AG09319 (cell line): Measurements from ENCODE around the gene BTBD9.

Experiments used
- DNase-seq: peaks from one replicate; pipeline ENCODE4 v3.0.0-alpha.2; 2010; ENCODE audit warnings: low read depth; ENCODE audit errors: extremely low read depth
- TF ChIP-seq, protein P1 (sequence below): IDR thresholded peaks from 2 replicates; pipeline ENCODE4 v1.5.1; 2011; ENCODE audit warnings: low read depth, mild to moderate bottlenecking, inconsistent platforms, low read length, moderate library complexity

The BTBD9 gene

DNA sequence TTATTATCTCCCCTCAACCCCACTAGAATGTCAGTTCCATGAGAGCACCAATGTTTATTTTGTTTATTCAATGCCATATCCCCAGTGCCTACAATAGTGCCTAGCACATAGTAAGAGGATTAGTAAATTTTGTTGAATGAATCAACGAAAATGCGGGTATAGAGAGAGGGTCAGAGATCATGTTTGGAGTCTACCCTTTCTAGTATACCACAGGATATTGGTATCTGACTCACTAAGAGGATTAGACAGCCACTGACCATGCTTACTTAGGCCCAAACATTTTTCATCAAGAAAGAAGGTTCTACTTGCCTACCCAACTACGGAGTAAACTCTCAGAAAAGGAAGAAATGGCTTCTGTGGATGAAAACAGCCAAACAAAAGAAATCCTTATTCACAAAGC lies 356.8 kb downstream of the BTBD9 start:
- no peak for DNase-seq
- TF ChIP-seq, protein P1, sequence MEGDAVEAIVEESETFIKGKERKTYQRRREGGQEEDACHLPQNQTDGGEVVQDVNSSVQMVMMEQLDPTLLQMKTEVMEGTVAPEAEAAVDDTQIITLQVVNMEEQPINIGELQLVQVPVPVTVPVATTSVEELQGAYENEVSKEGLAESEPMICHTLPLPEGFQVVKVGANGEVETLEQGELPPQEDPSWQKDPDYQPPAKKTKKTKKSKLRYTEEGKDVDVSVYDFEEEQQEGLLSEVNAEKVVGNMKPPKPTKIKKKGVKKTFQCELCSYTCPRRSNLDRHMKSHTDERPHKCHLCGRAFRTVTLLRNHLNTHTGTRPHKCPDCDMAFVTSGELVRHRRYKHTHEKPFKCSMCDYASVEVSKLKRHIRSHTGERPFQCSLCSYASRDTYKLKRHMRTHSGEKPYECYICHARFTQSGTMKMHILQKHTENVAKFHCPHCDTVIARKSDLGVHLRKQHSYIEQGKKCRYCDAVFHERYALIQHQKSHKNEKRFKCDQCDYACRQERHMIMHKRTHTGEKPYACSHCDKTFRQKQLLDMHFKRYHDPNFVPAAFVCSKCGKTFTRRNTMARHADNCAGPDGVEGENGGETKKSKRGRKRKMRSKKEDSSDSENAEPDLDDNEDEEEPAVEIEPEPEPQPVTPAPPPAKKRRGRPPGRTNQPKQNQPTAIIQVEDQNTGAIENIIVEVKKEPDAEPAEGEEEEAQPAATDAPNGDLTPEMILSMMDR: no peak

DNA sequence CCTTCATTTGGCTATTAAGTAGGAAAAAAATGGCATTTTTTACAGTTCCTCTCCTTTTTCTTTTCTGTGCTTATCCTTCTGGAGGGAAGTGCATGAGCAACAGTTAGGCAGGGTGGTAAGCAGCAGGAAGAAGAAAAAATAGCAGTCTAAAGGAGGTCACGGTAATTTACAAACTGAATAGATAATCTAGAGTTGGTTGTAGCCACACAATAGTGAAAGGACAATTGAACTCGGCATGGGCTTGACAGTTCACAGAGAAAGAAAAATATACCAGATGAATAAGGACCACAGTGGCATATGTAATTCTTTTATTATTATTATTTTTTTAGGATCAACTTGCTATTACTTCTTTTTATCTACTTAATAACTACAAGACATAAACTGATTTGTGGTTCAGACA lies 358.6 kb downstream of the BTBD9 start:
- no peak for DNase-seq
- TF ChIP-seq, protein P1: no peak

DNA sequence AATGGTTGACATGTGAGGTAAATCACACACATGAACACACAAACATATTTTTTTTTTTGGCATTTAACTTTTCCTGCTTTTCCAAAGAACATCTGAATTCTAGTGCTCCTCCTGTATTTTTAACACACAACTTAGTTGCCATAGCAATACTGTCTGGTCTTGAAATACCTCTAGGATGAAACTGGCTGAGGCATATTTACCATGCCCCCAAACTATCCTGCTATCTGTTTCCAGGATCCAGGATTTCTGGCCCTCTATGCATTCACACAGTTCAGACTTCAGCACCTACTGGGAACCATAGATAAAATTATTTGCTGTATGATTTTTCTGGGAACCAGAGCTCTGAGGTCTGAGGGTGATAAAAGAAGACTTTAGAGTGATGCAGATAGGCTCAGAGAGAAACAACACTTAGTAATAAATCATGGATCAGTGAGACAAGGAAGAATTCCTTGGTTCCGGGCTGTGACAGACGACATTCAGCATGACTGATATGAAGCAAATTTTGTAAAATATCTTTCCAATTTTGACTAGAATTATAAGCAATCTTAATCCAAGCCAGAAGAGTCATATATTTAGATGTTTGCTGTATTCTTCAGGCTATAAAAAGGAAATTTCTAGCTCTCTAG lies 359.7 kb downstream of the BTBD9 start:
- TF ChIP-seq, protein P1: no peak
- DNase-seq: no peak

DNA sequence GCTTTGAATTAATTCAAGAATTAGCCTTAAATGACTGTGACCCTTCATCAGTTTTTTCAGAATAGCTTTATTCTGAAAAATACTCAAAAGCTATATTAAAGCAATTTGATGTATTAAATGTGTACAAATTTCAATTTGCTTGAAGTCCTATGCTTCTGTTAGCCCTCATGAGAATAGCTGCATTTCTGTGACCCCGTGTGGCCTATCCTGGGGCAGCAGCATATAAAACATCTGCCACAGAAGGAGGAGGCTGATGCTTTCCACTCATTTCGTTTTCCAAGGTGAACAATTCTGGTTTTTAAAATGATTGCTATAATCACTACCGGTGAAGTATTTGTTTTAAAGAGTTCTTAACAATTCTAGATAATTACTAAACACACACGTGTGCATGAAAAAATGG lies 360.3 kb downstream of the BTBD9 start:
- TF ChIP-seq, protein P1: peak; percentile 17; the same call in 1 of the 2 replicates
- DNase-seq: no peak

DNA sequence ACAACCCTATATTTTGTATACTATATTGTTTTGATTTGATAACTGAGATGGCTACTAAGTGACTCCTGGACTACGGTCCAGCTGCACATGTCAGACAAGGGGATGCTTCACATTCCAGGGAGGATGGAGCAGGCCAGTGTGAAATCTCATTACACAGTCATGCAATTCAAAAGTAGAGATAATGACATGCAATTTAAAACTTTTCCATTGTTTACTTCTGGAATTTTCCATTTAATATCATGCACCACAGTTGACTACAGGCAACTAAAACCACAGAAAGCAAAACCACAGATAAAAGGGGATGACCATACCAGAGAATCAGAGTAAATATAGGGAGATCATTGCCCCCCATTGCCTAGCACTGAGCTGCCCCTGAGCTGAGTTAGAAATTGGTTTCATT lies 366.4 kb downstream of the BTBD9 start:
- peak; percentile 15 for DNase-seq
- TF ChIP-seq, protein P1: no peak

DNA sequence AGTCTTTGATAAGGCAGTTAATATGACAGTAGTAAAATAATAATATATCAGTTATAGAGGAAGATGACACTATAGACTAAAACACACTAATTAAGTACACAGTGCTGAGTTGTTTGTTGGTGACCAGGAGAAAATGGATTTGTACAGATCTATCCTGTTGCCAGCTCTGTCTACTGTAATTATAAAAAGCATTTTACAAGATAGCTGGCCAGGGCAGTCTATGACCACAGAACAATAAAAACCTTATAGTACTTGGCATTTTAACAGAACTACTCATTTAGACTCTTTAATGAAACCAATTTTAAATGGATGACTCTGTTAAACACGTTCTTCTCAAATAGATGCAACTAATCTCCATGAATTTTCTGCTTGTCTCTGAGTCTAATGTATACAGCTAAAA lies 367.5 kb downstream of the BTBD9 start:
- TF ChIP-seq, protein P1: no peak
- no peak for DNase-seq

DNA sequence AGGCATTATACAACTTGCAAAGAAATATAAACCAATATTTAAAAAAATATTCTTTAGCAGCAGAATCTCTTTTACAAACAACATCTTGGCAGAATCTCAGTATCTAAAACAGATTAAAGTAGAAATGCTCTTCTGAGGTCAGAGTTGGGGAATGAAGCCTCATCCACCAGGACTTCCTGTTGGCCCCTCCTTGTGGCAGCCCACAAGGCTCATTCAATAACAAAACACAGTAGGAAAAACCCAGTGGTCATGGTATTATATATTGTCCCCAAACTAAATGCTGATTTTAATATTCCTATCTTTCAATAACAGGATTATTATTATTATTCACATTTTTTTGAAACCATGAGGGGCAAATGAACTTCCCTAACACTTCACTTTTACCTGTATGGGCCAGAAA lies 368.6 kb downstream of the BTBD9 start:
- TF ChIP-seq, protein P1: no peak; the same call in 1 of the 2 replicates
- DNase-seq: no peak
